WI38 (cell line): ENCODE results near the gene SYNGR2.
"Not testable (repeated sequence)": the region's sequence is repeated elsewhere in the genome, so short reads cannot be mapped to it uniquely, and the experiment has no call there.

Source experiments
- H3K4me3 ChIP-seq: 2 replicates; pipeline ENCODE4 v1.5.1; 2011; ENCODE audit warnings: low read depth, mild to moderate bottlenecking, control low read depth, low read length
- CTCF ChIP-seq: IDR thresholded peaks from 2 replicates; pipeline ENCODE4 v1.5.1; 2012; ENCODE audit warnings: low read depth, mild to moderate bottlenecking, control low read depth, low read length

SYNGR2 gene

GRCh38 chr17:78170692-78171590 lies 2.6 kb downstream of the SYNGR2 start:
- H3K4me3 ChIP-seq: no peak overlapping the region
- TF ChIP-seq CTCF: no peak

GRCh38 chr17:78171591-78172248 lies 3.3 kb downstream of the SYNGR2 start:
- not testable (repeated sequence) for H3K4me3 ChIP-seq

GRCh38 chr17:78172249-78173051 lies 4.1 kb downstream of the SYNGR2 start:
- TF ChIP-seq CTCF: no peak
- no peak overlapping the region for H3K4me3 ChIP-seq

GRCh38 chr17:78173097-78173715 lies 4.8 kb downstream of the SYNGR2 start:
- no peak overlapping the region for H3K4me3 ChIP-seq
- no peak for TF ChIP-seq CTCF

- TF ChIP-seq CTCF: no peak
- H3K4me3 ChIP-seq: no peak overlapping the region
Observed at GRCh38 chr17:78174346-78174869, 6.0 kb downstream of the SYNGR2 start.

- no peak for TF ChIP-seq CTCF
- H3K4me3 ChIP-seq: no peak overlapping the region
Observed at GRCh38 chr17:78174870-78175642, 6.7 kb downstream of the SYNGR2 start.
